ENCODE measurements around the gene NCK2.

DNA sequence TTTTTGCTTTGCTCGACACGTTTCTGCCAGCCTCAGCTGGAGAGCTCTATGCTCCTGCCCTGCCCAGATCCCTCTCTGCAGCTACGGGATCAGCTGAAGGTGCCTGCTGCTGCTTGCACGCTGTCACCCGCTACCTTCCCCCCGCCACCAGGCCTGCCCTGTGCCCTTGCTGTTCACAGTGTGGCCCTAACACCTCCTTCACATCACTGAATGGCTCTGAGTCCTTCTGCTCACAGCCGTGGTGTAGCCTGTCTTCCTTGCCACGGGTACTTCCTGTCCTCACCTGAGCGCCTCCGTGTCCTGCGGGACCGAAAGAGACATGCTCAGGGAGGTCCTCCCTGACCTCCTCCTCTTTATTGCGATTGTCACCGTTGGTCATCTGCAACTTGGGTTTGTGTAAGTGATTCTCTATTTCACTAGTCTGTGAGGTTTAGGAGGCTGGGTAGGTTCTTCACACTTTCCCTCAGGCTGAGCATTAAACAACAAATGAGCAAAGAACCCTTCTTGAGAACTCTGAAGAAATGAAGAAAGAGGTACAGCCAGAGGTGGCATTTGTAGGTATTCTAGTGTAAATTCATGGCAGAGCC, 127.5 kb downstream of the NCK2 start:
- TF ChIP-seq, protein P1, sequence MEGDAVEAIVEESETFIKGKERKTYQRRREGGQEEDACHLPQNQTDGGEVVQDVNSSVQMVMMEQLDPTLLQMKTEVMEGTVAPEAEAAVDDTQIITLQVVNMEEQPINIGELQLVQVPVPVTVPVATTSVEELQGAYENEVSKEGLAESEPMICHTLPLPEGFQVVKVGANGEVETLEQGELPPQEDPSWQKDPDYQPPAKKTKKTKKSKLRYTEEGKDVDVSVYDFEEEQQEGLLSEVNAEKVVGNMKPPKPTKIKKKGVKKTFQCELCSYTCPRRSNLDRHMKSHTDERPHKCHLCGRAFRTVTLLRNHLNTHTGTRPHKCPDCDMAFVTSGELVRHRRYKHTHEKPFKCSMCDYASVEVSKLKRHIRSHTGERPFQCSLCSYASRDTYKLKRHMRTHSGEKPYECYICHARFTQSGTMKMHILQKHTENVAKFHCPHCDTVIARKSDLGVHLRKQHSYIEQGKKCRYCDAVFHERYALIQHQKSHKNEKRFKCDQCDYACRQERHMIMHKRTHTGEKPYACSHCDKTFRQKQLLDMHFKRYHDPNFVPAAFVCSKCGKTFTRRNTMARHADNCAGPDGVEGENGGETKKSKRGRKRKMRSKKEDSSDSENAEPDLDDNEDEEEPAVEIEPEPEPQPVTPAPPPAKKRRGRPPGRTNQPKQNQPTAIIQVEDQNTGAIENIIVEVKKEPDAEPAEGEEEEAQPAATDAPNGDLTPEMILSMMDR (IDR thresholded peaks at IDR 0.05) = no peak
- TF ChIP-seq POLR2A (IDR thresholded peaks at IDR 0.05) = no peak

Data from body of pancreas (tissue), 4 donors.